Spinal cord (tissue), 10 donors: ENCODE measurements around the gene WDR55. TPM values are rescaled to one million over a fixed set of nuclear protein-coding genes. Genes with fewer than 3 reads are reported as not detected.
A peak's percentile ranks its signal among the peaks of the same experiment; 100 is the strongest.
"Not testable (repeated sequence)": the region's sequence is repeated elsewhere in the genome, so short reads cannot be mapped to it uniquely, and the experiment has no call there.

Source experiments
- DNase-seq, 6 donors: peaks; one replicate each; pipeline versions ENCODE4 v3.0.0 to v3.0.0-alpha.2; 2013 to 2015; ENCODE audit warnings: low spot score in 6 of 6, low read depth in 4 of 6
- H3K27ac ChIP-seq: one replicate; pipeline ENCODE4 v1.5.1; 2013; ENCODE audit warnings: low read depth, low read length, control low read depth
- H3K27me3 ChIP-seq: one replicate; pipeline ENCODE4 v1.6.1; 2013; ENCODE audit warnings: low read length; ENCODE audit not compliant: control insufficient read depth, insufficient read depth
- H3K36me3 ChIP-seq: one replicate; pipeline ENCODE4 v1.6.1; 2013; ENCODE audit warnings: low read length; ENCODE audit not compliant: control insufficient read depth, insufficient read depth
- H3K4me1 ChIP-seq: one replicate; pipeline ENCODE4 v1.6.1; 2013; ENCODE audit warnings: low read length; ENCODE audit not compliant: control insufficient read depth, insufficient read depth
- H3K4me3 ChIP-seq: one replicate; pipeline ENCODE4 v1.5.1; 2013; ENCODE audit warnings: low read depth, low read length, control low read depth
- H3K9me3 ChIP-seq: one replicate; pipeline ENCODE4 v1.6.1; 2013; ENCODE audit warnings: low read length; ENCODE audit not compliant: control insufficient read depth, insufficient read depth
- WGBS: methylation state at CpG from one replicate; pipeline ENCODE4 v1.1.5; 2013; ENCODE audit warnings: missing lambda C conversion rate; ENCODE audit not compliant: insufficient coverage; 5-methylcytosine and 5-hydroxymethylcytosine counted together
- polyA plus RNA-seq, 2 donors: library from polyadenylated mRNA; unstranded; fragments of 120-200 nt; gene quantifications; one replicate each; pipeline ENCODE4 v1.2.1, GENCODE V29; 2013; ENCODE audit not compliant: insufficient read length in 2 of 2
- total RNA-seq, 2 donors: library from RNA; depleted of rRNA in 1 of 2; stranded (reverse); fragments of 120-200 nt in 1 of 2; fragments of >200 nt in 1 of 2; gene quantifications; one replicate each; pipeline versions ENCODE4 v1.2.3 to v1.2.4, GENCODE V29; 2013 to 2014
- donor health status: healthy.

Gene WDR55
- total and polyA plus RNA-seq, 4 donors: 9.4 to 22.1 (median 13.8) TPM

DNA sequence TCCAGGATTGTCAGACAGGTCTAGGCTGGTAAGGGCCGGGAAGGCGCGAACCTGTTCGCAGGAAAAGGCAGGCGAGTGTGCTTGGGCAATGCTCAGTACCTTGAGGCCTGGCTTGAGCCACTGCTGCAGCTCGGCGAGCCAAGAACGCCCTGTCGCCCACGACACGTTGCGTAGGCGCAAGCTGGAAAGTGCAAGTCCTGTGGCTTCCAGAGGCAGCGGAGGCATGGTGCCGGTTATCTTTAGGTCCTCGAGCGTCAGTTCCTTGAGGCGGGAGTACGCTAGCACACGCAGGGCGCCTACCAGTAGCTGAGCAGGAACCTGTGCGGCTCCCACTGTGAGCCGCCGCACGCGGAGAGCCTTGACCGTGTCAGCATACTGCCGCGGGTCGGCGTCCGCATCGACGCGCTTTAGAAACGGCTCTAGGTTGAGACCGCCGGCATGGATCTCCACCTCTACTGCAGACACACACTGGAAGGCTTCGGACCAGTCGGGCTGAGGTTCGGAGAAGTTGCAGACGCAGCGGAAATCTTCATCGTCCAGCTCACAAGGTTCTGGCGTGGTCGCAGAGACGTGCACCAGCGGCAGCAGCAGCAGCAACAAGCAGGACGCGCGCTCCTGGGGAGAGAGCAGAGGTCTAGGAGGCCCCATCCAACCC lies 32.2 kb upstream of the WDR55 start:
- Histone ChIP-seq H3K4me1 (peaks cover 17% of the 10 kb centered on the region), H3K4me3 (peak overlapping the region; percentile 43), H3K27me3 (peaks cover 31% of the 10 kb centered on the region), H3K9me3 (peaks cover 3% of the 10 kb centered on the region), H3K27ac (peak overlapping the region; percentile 42), H3K36me3 (no peaks in the 10 kb centered on the region)
- WGBS: 2% methylated on average over 48 of the region's 51 CpGs
- DNase-seq: peak in 2 of 6 donors; percentile 53 to 70

DNA sequence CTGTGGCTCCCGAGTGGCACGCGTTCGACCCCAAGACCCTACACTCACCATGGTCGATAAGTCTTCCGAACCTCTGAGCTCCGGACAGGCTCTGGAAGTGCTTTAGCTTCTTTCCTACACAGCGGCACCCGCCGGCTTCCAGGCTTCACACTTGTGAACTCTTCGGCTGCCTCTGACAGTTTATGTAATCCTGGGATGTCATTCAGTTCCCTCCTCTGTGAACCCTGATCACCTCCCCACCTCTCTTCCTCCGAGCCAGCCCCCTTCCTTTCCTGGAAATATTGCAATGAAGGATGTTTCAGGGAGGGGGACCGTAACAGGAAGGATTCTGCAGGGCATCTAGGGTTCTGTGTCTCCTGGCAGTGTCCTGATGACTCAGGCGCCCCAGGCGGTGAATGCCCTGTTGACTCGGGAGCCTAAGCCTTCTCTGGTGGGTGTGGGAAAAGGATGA lies 31.7 kb upstream of the WDR55 start, which contains the start of gene CD14:
CD14 (minus strand) TSS at position 155 of the 451 bp plus-strand sequence; CDS start at position 51, 104 bp downstream.
- peak within 1 kb of the TSS; percentile 42 for H3K27ac ChIP-seq
- peaks cover 3% of the 10 kb centered on the region for H3K9me3 ChIP-seq
- WGBS: 3% methylated on average over 11 of the region's 16 CpGs
- H3K4me1 ChIP-seq: peaks cover 17% of the 10 kb centered on the region
- H3K36me3 ChIP-seq: no peaks in the 10 kb centered on the region
- DNase-seq: peak in 2 of 6 donors; percentile 36 to 47
- H3K4me3 ChIP-seq: peak within 1 kb of the TSS; percentile 43
- H3K27me3 ChIP-seq: peaks cover 31% of the 10 kb centered on the region

DNA sequence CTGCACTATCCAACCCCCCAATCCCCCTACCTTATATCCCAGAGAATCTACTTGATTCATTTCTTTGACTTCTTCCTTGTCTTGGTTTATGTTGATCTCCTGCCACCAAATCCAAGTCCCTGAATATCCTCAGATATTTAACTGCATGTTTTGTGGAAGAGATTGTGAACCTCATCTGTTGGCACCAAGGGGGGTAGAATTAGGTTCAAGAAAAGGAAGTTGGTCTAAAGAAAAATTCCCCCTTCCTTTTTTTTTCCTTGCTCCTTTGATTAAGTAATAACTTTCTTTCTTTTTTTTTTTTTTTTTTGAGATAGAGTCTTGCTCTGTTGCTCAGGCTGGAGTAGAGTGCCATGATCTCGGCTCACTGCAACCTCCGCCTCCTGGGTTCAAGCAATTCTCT lies 31.2 kb upstream of the WDR55 start:
- Histone ChIP-seq H3K4me1 (peaks cover 17% of the 10 kb centered on the region), H3K27ac (no peak overlapping the region), H3K36me3 (no peaks in the 10 kb centered on the region), H3K27me3 (peaks cover 31% of the 10 kb centered on the region), H3K9me3 (peaks cover 3% of the 10 kb centered on the region), H3K4me3 (no peak overlapping the region)
- no peak for DNase-seq
- WGBS: no CpG with 5 or more reads among the region's 2 CpGs

DNA sequence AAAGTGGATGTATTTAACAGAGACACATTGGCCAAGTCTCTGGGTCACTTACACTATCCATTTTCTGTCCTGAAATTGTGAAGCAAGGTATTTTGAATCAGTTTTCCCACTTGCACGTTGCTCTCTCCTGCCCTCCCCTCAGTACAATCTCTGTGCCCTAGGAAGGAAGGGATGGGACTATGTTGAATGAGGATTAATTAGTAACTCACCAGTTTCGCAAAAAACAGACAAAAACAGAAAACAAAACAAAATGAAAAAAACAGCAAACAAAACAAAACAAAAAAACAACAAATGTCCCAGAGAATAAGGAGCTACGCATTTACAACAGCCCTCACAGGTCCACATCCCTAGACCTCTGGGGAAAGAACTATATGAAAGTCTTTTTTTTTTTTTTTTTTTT lies 30.6 kb upstream of the WDR55 start:
- no CpG with 5 or more reads among the region's 3 CpGs for WGBS
- no peaks in the 10 kb centered on the region for H3K9me3 ChIP-seq
- DNase-seq: no peak
- H3K27me3 ChIP-seq: peaks cover 31% of the 10 kb centered on the region
- no peak overlapping the region for H3K4me3 ChIP-seq
- H3K4me1 ChIP-seq: peaks cover 23% of the 10 kb centered on the region
- no peaks in the 10 kb centered on the region for H3K36me3 ChIP-seq
- H3K27ac ChIP-seq: no peak overlapping the region

DNA sequence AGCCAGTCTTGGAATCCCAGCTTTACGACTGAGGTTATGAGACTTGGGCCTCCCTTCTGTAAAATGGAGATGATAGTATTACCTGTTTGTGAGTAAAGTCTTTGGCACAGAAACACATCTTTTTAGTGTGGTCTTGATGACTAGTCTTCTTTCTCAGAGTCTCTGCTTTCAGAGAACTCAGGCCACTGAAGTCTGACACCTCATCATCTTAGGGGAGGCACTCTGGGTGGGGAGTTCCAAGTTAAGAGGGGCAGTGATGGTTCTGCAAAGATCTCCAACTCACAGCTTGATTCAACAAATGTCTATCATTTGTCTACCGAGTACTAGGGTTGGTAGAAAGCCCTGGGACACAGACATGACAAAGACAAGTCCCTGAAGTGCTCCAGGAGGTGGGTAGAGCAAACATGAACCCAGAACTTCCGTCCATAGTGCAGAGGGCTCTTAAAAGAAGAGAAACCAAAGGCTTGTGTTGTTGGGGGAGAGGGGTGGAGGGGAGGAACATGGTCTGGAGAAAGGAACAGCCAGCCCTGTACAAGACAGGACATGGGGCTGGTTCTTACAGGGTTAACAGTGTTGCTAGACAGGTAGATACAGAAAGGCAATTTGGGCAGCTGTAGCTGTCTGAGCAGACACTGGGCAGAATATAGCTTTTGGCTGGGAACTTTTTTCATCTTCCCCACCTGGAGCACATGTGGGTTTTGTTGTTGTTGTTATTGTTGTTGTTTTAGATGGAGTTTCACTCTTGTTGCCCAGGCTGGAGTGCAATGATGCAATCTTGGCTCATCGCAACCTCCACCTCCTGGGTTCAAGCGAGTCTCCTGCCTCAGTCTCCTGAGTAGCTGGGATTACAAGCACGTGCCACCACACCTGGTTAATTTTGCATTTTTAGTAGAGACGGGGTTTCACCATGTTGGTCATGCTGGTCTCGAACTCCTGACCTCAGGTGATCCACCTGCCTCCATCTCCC lies 29.1 kb upstream of the WDR55 start:
- no peak overlapping the region for H3K27ac ChIP-seq
- WGBS: 95% methylated on average over 4 of the region's 8 CpGs
- no peak for DNase-seq
- peaks cover 36% of the 10 kb centered on the region for H3K4me1 ChIP-seq
- peaks cover 30% of the 10 kb centered on the region for H3K27me3 ChIP-seq
- H3K36me3 ChIP-seq: no peaks in the 10 kb centered on the region
- no peaks in the 10 kb centered on the region for H3K9me3 ChIP-seq
- H3K4me3 ChIP-seq: no peak overlapping the region

DNA sequence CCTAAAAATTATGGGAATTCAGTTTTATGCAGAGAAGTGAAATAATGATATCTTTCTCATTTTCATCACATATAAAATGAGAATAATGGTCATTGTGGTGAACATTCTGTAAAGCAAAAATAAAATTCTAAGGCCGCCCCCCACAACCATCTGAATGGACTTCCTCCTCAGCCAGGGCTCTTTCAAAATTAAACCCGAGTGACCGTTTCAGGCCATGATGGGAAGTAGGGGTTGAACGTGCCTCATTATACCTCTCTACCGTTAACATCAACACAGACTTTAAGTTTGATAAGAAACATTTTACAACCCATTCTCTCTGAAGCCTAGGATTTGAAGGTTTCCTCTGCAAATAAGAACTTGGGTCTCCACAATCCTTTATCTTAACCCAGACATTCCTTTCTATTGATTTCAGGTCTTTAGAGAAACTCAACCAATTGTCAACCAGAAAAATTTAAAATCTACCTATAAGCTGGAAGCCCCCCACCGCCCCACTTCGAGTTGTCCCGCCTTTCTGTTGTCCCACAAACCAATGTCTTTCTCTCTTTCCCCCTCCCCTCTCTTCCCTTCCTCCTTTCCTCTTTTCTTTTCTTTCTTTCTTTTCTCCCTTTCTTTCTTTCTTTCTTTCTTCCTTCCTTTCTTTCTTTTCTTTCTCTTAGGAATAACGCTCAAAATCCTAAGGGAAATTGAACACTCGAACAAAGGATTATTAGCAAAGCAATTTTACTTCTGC lies 27.2 kb upstream of the WDR55 start:
- Histone ChIP-seq H3K4me3 (no peak overlapping the region), H3K36me3 (peaks cover 12% of the 10 kb centered on the region)
- 95% methylated on average over 6 of the region's 10 CpGs for WGBS

DNA sequence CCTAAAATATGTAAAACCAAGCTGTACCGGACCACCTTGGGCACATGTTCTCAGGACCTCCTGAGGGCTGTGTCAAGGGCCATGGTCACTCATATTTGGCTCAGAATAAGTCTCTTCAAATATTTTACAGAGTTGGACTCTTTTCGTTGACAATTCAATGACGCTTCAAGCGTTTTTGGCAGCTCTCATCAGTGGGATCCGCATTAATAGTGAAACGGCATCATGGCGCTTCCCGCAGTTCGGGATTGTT lies 25.9 kb upstream of the WDR55 start:
- 26% methylated on average over 7 of the region's 9 CpGs for WGBS

More for the DNA sequence above, 27.2 kb upstream of the WDR55 start:
- DNase-seq: no peak
- H3K27me3 ChIP-seq: peaks cover 13% of the 10 kb centered on the region
- H3K9me3 ChIP-seq: no peaks in the 10 kb centered on the region
- H3K27ac ChIP-seq: no peak overlapping the region
- H3K4me1 ChIP-seq: peaks cover 26% of the 10 kb centered on the region

DNA sequence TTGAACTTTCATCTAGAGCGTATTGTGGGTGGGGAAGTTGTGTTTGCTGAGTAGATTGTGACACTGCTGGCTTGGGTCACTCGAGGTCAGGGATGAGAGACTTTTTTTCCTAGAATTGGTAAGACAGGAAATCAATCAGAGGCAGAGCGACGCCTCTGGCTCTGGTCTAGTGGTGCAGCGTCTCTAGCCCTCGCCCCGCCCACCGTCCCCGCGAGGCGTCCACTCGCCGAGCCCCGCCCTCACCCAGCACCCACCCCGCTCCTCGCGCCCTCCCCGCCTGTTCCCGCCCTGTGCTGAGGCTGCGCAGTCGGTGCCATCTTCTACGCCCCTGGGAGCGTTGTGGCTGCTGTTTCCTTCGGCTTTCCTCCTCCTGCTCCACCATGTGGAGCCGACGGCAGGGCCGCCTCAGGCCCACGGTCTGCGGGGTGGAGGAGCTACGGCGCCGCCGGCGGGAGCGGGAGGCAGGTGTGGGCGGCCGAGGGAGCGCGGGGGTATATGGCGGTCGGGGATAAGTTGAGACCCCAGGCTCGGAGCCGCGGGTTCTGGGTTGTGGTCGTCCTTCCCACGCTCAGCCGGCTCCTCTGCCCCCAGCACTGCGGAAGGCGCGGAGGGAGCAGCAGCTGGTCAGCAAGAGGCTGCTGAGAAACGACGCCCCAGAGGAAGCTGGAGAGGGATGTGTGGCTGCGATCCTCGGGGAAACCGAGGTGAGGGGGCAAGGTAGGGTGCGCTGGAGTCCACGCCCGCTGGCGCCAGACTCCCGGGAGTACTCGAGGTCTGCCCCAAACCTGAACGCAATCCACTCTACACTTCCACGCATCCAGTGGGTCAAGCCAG lies 25.3 kb upstream of the WDR55 start, which contains the start of gene TMCO6:
TMCO6 (plus strand) TSS at position 304 of the 834 bp plus-strand sequence; CDS start at position 381, 77 bp downstream.
- peak in 5 of 6 donors; percentile 79 to 98 (median 85) for DNase-seq
- Histone ChIP-seq H3K9me3 (no peaks in the 10 kb centered on the region), H3K27me3 (no peaks in the 10 kb centered on the region), H3K4me1 (peaks cover 18% of the 10 kb centered on the region), H3K4me3 (peak within 1 kb of the TSS; percentile 59), H3K36me3 (peaks cover 29% of the 10 kb centered on the region), H3K27ac (peak within 1 kb of the TSS; percentile 63)
- under 1% methylated on average over 63 of the region's 63 CpGs for WGBS

More for the DNA sequence above, 25.9 kb upstream of the WDR55 start:
- H3K27me3 ChIP-seq, H3K9me3 ChIP-seq, DNase-seq: not testable (repeated sequence)
- peaks cover 18% of the 10 kb centered on the region for H3K4me1 ChIP-seq
- peaks cover 25% of the 10 kb centered on the region for H3K36me3 ChIP-seq
- peak overlapping the region; percentile 54 for H3K4me3 ChIP-seq
- H3K27ac ChIP-seq: peak overlapping the region; percentile 63
